Measurements from ENCODE around the gene GJB1.
"Not testable (repeated sequence)": the region's sequence is repeated elsewhere in the genome, so short reads cannot be mapped to it uniquely, and the experiment has no call there.

GJB1 gene

DNA sequence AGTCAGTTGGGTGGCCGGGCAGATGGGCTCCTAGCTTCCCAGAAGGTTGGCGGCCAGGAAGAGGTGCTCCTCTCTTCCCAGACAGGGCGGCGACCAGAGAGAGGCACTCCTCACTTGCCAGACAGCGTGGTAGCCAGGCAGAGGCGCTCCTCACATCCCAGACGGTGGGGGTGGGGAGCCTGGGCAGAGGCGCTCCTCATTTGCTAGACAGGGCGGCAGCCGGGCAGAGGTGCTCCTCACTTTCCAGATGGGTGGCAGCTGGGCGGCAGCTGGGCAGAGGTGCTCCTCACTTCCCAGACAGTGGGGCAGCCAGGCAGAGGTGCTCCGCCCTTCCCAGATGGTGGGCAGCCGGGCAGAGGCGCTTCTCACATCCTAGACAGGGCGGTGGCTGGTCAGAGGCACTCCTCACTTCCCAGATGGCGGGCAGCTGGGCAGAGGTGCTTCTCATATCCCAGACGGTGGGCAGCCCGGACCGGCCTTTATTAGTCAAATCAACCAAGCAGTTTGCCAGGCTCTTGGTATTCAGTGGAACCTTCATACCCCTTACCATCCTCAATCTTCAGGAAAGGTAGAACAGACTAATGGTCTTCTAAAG, 46.9 kb downstream of the GJB1 start (continued):
- no peak for TF ChIP-seq ZNF211 (tag by site-specific recombination; IDR thresholded peaks at IDR 0.05; ENCODE audit: low read depth)
- no peak for TF ChIP-seq ZNF561 (tag by site-specific recombination; IDR thresholded peaks at IDR 0.05; ENCODE audit: borderline replicate concordance)
- TF ChIP-seq ZNF660 (tag by site-specific recombination; IDR thresholded peaks at IDR 0.05), result no peak
- TF ChIP-seq, protein P1, sequence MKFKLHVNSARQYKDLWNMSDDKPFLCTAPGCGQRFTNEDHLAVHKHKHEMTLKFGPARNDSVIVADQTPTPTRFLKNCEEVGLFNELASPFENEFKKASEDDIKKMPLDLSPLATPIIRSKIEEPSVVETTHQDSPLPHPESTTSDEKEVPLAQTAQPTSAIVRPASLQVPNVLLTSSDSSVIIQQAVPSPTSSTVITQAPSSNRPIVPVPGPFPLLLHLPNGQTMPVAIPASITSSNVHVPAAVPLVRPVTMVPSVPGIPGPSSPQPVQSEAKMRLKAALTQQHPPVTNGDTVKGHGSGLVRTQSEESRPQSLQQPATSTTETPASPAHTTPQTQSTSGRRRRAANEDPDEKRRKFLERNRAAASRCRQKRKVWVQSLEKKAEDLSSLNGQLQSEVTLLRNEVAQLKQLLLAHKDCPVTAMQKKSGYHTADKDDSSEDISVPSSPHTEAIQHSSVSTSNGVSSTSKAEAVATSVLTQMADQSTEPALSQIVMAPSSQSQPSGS (tag by site-specific recombination; IDR thresholded peaks at IDR 0.05; ENCODE audit: low read depth), result no peak
- no peak for TF ChIP-seq KLF8 (tag by site-specific recombination; IDR thresholded peaks at IDR 0.05)

DNA sequence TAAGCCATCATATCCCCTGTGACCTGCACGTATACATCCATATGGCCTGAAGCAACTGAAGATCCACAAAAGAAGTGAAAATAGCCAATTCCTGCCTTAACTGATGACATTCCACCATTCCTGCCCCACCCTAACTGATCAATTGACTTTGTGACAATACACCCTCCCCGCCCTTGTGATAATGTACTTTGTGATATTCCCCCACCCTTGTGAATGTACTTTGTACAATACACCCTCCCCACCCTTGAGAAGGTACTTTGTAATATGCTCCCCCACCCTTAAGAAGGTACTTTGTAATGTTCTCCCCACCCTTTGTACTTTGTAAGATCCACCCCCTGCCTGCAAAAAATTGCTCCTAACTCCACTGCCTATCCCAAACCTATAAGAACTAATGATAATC, 49.3 kb downstream of the GJB1 start:
- H3K4me3 ChIP-seq (ENCODE audit: low read depth, low read length); H3K36me3 ChIP-seq (ENCODE audit: control insufficient read depth in 2 of 2, insufficient read depth in 1 of 2, low read length in 2 of 2); CTCF ChIA-PET; H3K9me3 ChIP-seq (ENCODE audit: control insufficient read depth, insufficient read depth, low read depth, low read length); POLR2A ChIA-PET; H3K4me1 ChIP-seq (ENCODE audit: control insufficient read depth, insufficient read depth, low read length); H3K27ac ChIP-seq (ENCODE audit: extremely low read depth, low read depth, low read length): not testable (repeated sequence)
- peak; percentile 29; the same call in 1 of the 2 replicates for TF ChIP-seq KLF1 (tag by site-specific recombination; IDR thresholded peaks at IDR 0.05)

All from HEK293 (cell line).